Activated CD4-positive, alpha-beta T cell treated with anti-CD3 and anti-CD28 coated beads, Interleukin-2, amount 10 ng/mL, durations not matched to agents 24 days and 14 days (primary cell): ENCODE measurements around the gene CNPY1. TPM values are rescaled to one million over a fixed set of nuclear protein-coding genes. Genes with fewer than 3 reads are reported as not detected.
"Not testable (repeated sequence)": the region's sequence is repeated elsewhere in the genome, so short reads cannot be mapped to it uniquely, and the experiment has no call there.

Experiments used
- DNase-seq: peaks from one replicate; pipeline ENCODE4 v3.0.0; 2022
- H3K27ac Mint-ChIP-seq: one replicate; pipeline ENCODE4 v1.8.0; 2022; ENCODE audit warnings: mild to moderate bottlenecking, mixed read lengths
- H3K27me3 Mint-ChIP-seq: one replicate; pipeline ENCODE4 v1.8.0; 2022; ENCODE audit warnings: mixed read lengths
- H3K36me3 Mint-ChIP-seq: one replicate; pipeline ENCODE4 v1.8.0; 2022; ENCODE audit warnings: low read depth, mild to moderate bottlenecking, mixed read lengths
- H3K4me1 Mint-ChIP-seq: one replicate; pipeline ENCODE4 v1.8.0; 2021; ENCODE audit warnings: mixed read lengths
- H3K4me3 Mint-ChIP-seq: one replicate; pipeline ENCODE4 v1.8.0; 2022; ENCODE audit warnings: mild to moderate bottlenecking, moderate library complexity, mixed read lengths
- H3K9me3 Mint-ChIP-seq: one replicate; pipeline ENCODE4 v1.8.0; 2021; ENCODE audit warnings: mixed read lengths
- intact Hi-C: fragments of 100-400 bp; cut with micrococcal nuclease; formaldehyde crosslinking; loops from one replicate; pipeline ENCODE4 v1.15.1; 2023
- total RNA-seq: library from RNA; stranded (reverse); gene quantifications from 2 replicates; pipeline ENCODE4 v1.2.3, GENCODE V29; 2022

CNPY1 gene
- not detected in 2 replicates for total RNA-seq

DNA sequence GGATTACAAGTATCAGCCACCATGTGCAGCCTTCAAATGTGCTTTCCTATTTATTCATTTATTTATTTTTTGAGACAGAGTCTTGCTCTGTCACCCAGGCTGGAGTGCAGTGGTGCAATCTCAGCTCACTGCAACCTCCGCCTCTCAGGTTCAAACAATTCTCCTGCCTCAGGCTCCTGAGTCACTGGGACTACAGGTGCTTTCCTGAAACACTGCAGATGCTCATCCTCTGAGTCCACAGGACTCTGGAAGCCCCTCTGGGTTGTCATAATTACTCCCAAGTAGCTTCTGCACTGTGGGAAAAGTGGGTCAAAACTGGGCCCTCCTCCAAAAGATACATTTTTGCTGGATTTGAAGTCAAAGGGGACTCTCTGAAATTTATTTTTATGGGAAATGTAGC lies at the start of gene CNPY1:
Gene CNPY1 (minus strand): TSS at position 111 of the 400 bp plus-strand sequence. CDS start 630 bp downstream, outside the sequence.
- intact Hi-C loops, H3K27ac Mint-ChIP-seq, H3K4me1 Mint-ChIP-seq, H3K4me3 Mint-ChIP-seq, H3K36me3 Mint-ChIP-seq, H3K9me3 Mint-ChIP-seq, H3K27me3 Mint-ChIP-seq, DNase-seq: not testable (repeated sequence)

DNA sequence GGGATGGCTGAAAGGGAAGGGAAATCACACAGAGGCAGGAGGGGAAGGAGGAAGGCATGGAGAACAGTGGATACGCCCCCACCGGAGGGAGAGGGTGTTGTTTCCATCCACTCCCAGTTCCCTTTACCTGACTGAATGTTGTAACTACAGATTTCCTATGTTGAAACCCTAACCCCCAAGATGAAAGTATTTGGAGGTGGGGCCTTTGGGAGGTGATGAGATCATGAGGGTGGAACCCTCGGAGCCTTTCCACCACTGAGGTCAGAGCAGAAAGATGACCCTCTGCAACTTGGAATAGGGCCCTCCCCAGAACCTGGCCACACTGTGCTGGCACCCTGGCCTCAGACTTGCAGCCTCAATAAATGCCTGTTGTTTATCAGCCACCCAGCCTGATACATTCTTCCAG lies 48.6 kb upstream of the CNPY1 start:
- H3K27me3 Mint-ChIP-seq = peaks cover 25% of the 10 kb centered on the region
- peaks cover 15% of the 10 kb centered on the region for H3K4me1 Mint-ChIP-seq
- no peak overlapping the region for H3K27ac Mint-ChIP-seq
- H3K9me3 Mint-ChIP-seq = no peaks in the 10 kb centered on the region
- no peaks in the 10 kb centered on the region for H3K36me3 Mint-ChIP-seq
- H3K4me3 Mint-ChIP-seq = no peak overlapping the region
- no peak for DNase-seq
- intact Hi-C loops = loop anchor here (5.0 kb wide), 1 partner anchor 47 kb away; the partner anchor contains the start of gene RBM33

DNA sequence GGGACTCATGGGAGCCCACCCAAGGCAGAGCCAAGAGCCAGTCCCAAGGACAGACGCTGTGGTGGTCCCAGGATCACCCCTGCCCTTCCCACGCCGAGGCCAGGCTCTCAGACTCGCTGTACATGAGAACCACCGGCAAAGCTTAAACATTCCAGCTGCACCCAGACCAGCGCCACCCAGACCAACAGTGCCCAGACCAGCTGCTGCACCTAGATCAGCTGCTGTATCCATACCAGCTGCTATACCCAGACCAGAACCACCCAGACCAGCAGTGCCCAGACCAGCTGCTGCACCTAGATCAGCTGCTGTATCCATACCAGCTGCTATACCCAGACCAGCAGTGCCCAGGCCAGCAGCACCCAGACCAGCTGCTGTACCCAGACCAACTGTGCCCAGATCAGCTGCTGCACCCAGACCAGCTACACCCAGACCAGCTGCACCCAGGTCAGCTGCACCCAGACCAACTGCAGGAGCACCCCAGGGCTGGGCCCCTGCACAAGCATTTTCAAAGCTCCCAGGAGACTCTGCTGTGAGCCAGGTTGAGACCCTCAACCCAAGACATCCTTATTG lies 47.9 kb upstream of the CNPY1 start:
- no peak for DNase-seq
- intact Hi-C loops = no loop called here
- Mint-ChIP-seq H3K9me3 (no peaks in the 10 kb centered on the region), H3K36me3 (no peaks in the 10 kb centered on the region), H3K4me1 (peaks cover 15% of the 10 kb centered on the region), H3K27me3 (peaks cover 18% of the 10 kb centered on the region), H3K27ac (no peak overlapping the region), H3K4me3 (no peak overlapping the region)

DNA sequence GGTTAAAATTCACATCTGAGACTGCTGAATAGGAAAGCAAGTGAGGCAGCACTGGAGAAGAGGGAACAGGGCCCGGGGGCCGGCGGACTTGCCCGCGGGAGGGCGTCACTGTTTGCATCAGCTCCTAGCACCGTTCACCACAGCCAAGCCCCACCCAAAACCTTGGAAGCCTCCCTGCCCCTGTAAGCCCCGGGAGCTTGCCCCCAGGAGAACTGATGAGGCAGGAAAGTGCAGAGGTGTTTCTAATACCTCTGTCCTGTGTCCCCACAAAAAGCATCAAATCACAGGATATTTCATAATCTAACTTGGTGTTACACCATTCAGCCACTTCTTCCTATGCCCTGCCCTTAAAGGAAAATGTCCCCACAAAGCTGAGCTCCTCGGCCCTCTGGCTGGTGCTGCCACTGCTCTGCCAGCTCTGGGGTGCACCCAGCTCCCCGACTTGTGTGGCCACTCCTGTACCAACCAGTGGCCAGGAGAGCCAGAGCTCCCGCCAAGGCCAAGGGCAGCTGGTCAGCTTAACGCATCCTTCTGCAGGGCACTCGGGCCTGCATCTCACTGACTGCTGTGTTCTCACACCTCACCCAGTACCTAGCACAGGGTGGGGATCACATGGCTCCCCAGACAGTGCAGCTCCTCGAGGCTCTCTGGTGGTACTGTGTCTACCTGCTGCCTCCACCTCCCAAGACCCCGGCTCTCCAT lies 47.3 kb upstream of the CNPY1 start:
- H3K27ac Mint-ChIP-seq = no peak overlapping the region
- peaks cover 13% of the 10 kb centered on the region for H3K27me3 Mint-ChIP-seq
- intact Hi-C loops = no loop called here
- peaks cover 11% of the 10 kb centered on the region for H3K4me1 Mint-ChIP-seq
- DNase-seq = no peak
- H3K4me3 Mint-ChIP-seq = no peak overlapping the region
- H3K36me3 Mint-ChIP-seq = no peaks in the 10 kb centered on the region
- no peaks in the 10 kb centered on the region for H3K9me3 Mint-ChIP-seq

DNA sequence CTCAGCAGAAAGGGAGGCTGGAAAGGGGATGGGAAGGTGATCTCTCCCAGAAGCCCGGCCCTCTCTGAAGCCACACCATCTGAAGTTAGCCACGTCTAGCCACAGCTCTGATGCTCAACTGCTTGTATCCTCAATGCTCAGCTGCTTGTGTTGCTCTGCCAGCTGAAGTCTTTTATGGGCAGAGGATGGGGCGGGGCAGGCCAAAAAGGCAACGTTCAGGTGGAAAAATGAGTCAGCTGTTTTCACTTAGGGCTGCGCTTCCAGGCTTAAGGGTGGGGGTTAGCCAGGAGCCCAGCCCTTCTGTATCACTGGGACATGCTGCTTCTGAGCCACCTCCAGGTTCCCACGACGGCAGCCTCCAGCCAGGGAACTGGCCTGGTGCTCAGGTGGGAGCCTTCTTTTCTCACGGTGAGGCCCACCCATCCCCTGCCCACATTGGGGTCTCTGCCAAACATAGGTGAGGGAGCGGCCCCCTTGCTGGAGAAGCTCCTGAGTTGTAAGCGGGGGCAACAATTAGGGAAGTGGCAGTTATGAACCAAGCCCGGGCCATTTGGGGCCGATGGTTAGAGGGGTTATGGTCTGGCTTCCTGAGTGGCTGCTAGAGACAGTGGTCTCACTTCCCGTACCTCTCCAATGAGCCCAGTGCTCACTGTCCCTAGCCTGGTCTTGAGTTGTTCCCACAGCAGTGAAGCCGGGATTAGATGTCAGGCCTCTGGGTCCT lies 44.9 kb upstream of the CNPY1 start:
- peak; percentile 64 for DNase-seq
- Mint-ChIP-seq H3K4me3 (no peak overlapping the region), H3K4me1 (peaks cover 3% of the 10 kb centered on the region), H3K9me3 (no peaks in the 10 kb centered on the region), H3K27me3 (peaks cover 18% of the 10 kb centered on the region), H3K36me3 (no peaks in the 10 kb centered on the region), H3K27ac (no peak overlapping the region)
- intact Hi-C loops = no loop called here

DNA sequence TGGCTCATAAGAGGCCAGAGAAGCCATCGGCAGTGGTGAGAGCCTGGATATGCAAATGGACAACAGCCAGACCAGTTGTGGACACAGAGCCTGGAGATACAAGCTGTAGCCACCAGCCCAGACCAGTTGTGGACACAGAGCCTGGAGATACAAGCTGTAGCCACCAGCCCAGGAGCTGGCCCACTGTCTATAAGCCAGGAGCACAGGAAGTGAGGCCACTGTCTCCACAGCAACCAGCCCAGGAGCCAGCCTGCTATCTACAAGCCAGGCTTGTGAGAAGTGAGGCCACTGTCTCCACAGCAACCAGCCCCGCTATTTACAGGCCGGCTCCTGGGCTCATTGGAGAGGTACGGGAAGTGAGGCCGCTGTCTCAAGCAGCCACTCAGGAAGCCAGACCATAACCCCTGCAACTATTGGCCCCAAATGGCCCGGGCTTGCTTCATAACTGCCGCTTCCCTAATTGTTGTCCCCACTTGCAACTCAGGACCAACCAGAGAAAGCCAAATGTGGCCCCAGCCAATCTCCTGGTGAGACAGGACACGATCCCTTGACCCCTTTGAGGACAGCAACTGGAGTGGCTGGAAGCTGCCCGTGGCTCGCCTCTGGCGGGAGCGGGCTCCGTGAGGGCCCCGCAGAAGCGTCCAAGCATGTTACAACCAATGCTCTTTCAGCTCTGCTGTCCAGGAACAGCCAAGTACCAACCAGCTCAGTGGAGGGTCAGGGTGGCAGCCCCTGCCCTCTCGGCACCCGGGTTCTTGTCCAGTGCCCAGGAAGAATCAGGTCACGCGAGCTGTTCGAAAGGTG lies 44.1 kb upstream of the CNPY1 start:
- intact Hi-C loops = no loop called here

DNA sequence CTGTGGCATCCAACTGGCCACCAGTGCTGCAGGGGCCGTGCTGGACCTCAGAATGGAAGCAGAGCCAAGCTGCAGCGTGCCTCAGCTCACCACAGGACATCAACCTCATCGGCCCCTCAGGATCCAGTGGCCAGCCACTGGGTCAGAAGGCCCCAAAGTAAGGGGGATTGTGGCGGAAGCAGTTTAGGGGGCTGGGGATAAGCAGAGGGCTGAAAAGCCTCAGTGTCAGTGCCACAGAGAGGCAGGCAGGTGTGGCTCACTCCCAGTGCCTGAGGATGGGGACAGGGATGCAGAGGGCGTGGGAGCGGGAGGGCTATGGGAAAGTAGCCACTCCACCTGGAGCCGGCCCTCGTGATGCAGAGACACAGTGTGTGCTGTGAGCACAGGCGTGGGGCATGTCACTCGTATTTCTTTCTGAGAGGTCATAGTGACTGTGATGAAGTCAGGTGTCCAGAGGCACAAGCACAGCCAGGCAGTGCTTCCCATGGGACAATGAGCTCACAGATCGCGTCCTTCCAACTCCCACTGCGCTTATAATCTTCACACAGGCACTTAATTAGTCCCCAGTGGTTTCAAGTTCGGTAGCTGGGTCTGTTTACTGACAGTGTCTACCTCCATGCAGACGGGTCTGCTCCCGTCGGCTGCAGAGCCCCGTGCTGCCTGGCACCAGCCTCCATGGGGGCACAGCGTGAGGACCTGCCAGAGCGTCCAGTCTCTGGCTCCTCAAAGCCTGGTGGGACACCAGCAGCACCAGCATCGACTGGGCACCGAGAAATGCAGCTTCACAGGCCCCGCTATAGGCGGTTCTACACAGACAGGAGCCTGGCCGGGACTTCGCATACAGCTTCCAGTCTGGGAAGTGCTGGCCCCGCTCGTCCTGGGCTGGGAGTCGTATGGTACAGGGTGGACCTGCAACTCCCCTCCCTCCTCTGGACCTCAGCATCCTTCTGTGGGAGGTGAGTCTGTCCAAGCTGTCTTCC lies 42.9 kb upstream of the CNPY1 start:
- Mint-ChIP-seq H3K9me3 (no peaks in the 10 kb centered on the region), H3K4me1 (peaks cover 3% of the 10 kb centered on the region), H3K36me3 (no peaks in the 10 kb centered on the region), H3K4me3 (no peak overlapping the region), H3K27me3 (peaks cover 32% of the 10 kb centered on the region), H3K27ac (no peak overlapping the region)
- DNase-seq = no peak
- intact Hi-C loops = no loop called here

More for the DNA sequence above, 44.1 kb upstream of the CNPY1 start:
- DNase-seq = peak; percentile 76
- Mint-ChIP-seq H3K27me3 (peaks cover 25% of the 10 kb centered on the region), H3K9me3 (no peaks in the 10 kb centered on the region), H3K4me1 (peaks cover 3% of the 10 kb centered on the region), H3K36me3 (no peaks in the 10 kb centered on the region), H3K27ac (no peak overlapping the region), H3K4me3 (no peak overlapping the region)

DNA sequence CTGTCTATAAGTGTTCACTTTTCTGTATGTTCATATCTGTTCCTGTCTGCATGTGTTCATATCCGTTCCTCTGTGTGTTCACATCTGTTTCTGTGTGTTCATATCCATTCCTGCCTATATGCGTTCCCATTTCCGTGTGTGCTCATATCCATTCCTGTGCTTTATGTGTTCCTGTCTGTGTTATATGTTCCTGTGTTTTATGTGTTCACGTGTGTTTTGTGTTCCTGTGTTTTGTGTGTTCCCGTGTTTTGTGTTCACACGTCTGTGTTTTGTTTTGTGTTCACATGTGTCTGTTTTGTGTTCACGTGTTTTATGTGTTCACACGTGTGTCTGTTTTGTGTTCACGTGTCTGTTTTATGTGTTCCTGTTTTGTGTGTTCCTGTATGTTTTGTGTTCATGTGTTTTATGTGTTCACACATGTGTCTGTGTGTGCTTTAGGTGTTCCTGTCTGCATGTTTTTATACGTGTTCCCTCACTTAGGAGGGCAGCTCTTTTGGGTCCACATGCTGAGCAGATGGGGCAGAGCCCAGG lies 42.2 kb upstream of the CNPY1 start:
- Mint-ChIP-seq H3K4me3 (no peak overlapping the region), H3K36me3 (no peaks in the 10 kb centered on the region), H3K4me1 (peaks cover 3% of the 10 kb centered on the region), H3K27me3 (peaks cover 29% of the 10 kb centered on the region), H3K27ac (no peak overlapping the region), H3K9me3 (no peaks in the 10 kb centered on the region)
- intact Hi-C loops = no loop called here
- DNase-seq = no peak

DNA sequence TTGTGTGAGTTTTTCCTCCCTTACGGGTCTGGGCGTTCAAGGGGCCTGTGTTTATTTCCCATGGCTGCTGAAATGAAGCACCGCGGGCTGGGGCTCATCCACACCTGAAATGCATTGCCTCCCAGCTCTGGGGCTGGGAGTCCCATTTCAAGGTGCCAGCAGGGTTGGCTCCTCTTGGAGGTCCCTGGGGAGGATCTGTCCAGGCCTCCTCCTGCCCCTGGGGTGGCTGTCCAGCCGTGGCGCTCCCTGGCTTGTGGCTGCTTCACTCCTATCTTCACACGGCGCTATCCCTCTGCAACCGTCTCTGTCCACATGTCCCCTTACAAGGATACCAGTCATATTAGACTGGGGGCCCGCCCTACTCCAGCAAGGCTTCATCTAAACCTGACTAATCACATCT lies 41.1 kb upstream of the CNPY1 start:
- Mint-ChIP-seq H3K4me1 (peaks cover 3% of the 10 kb centered on the region), H3K27me3 (peaks cover 37% of the 10 kb centered on the region), H3K9me3 (no peaks in the 10 kb centered on the region), H3K27ac (no peak overlapping the region), H3K4me3 (no peak overlapping the region), H3K36me3 (no peaks in the 10 kb centered on the region)
- no peak for DNase-seq
- intact Hi-C loops = no loop called here

DNA sequence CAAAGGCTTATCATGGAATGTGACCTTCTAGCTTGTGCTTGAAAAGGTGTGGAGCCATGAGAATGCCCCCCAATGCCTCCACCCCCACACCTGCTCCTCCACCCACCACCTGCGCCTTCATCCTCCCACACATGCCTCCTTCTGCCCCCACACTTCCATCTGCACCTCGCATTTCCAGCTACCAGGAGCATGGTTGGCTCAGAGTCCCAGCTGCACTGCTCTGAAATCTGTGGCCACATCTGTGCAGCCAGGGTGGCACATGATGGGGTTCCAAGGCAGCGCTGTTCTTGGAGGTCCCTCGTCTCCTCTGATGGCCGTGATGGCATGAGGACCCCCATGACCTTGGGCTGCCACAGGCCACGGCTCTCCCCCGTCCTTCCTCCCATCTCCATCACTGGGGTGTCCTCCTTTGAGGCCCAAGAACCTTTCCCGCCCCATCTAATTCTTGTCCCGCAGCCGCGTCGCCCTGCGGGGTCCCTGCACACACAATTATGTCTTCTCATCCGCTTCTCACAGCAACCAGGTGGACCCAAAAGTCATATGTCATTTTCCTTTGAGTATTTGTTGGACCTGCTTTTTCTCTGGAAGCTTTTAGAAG lies 40.6 kb upstream of the CNPY1 start:
- H3K36me3 Mint-ChIP-seq = no peaks in the 10 kb centered on the region
- intact Hi-C loops = no loop called here
- H3K4me3 Mint-ChIP-seq = no peak overlapping the region
- no peak overlapping the region for H3K27ac Mint-ChIP-seq
- H3K9me3 Mint-ChIP-seq = no peaks in the 10 kb centered on the region
- peaks cover 37% of the 10 kb centered on the region for H3K27me3 Mint-ChIP-seq
- H3K4me1 Mint-ChIP-seq = peaks cover 3% of the 10 kb centered on the region
- no peak for DNase-seq

DNA sequence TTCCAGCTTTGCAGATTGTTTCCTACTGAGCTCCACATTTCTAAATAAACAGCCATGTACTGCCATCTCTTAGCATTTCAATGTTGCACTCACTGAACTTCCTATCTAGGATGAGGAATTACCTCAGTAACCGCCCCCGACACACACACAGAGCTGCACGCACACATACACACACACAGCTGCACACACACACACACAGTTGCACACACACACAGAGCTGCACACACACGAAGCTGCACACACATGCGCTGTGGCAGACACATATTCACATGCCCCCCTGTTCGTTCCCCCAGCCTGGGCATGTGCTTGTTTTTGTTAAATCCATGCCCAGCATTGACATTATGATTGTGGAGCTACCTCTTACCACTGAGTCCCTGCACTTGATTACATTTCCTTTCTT lies 39.6 kb upstream of the CNPY1 start:
- Mint-ChIP-seq H3K9me3 (no peaks in the 10 kb centered on the region), H3K4me3 (no peak overlapping the region), H3K27ac (no peak overlapping the region), H3K36me3 (no peaks in the 10 kb centered on the region), H3K27me3 (peaks cover 39% of the 10 kb centered on the region), H3K4me1 (peaks cover 3% of the 10 kb centered on the region)
- DNase-seq = no peak
- intact Hi-C loops = no loop called here

DNA sequence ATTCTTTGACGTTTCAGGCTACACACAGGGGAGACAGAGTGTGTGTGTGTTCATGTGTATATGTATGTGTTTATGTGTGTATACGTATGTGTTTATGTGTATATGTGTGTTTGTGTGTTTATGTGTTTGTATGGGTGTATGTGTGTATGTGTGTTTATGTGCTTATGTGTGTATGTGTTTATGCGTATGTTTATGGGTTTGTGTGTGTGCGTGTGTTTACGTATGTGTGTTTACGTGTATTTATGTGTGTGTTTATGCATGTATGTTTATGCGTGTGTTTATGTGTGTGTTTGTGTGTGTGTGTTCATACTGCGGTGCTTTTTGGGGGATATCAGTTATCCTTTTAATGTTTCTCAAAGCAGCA lies 39.2 kb upstream of the CNPY1 start:
- H3K27ac Mint-ChIP-seq = no peak overlapping the region
- no peaks in the 10 kb centered on the region for H3K9me3 Mint-ChIP-seq

More for the DNA sequence above, 39.2 kb upstream of the CNPY1 start:
- Mint-ChIP-seq H3K36me3 (no peaks in the 10 kb centered on the region), H3K4me1 (peaks cover 1% of the 10 kb centered on the region), H3K4me3 (no peak overlapping the region), H3K27me3 (peaks cover 39% of the 10 kb centered on the region)
- intact Hi-C loops = no loop called here
- DNase-seq = no peak
